Body of pancreas (tissue), 4 donors: ENCODE measurements around the gene ALG12. TPM values are rescaled to one million over a fixed set of nuclear protein-coding genes. Genes with fewer than 3 reads are reported as not detected.

ENCODE experiments used
- ATAC-seq: fragments of 150-250 bp; one replicate; pipeline ENCODE4 v1.9.1; 2016
- DNase-seq, 4 donors: peaks; one replicate each; pipeline ENCODE4 v3.0.0-alpha.2; 2019
- H3K27ac ChIP-seq, 4 donors: fragments of 200-600 bp; sonication (generic); 1 replicate in 3 of 4; 2 replicates in 1 of 4; pipeline versions ENCODE4 v1.5.1 to v1.6.1; 2016 to 2019; ENCODE audit warnings: mild to moderate bottlenecking in 1 of 4, mixed read lengths in 1 of 4, moderate library complexity in 1 of 4
- H3K27me3 ChIP-seq, 2 donors: fragments of 200-600 bp; sonication (generic); one replicate each; pipeline ENCODE4 v1.6.0; 2016; ENCODE audit warnings: mild to moderate bottlenecking in 1 of 2
- H3K36me3 ChIP-seq, 2 donors: fragments of 200-600 bp; sonication (generic); replicated peaks in 1 of 2; 2 replicates each; pipeline ENCODE4 v1.5.1; 2016; ENCODE audit warnings: low read depth in 2 of 2; ENCODE audit not compliant: insufficient read depth in 1 of 2
- H3K4me1 ChIP-seq: fragments of 200-600 bp; sonication (generic); one replicate; pipeline ENCODE4 v1.6.0; 2016
- H3K4me3 ChIP-seq, 2 donors: fragments of 200-600 bp; sonication (generic); 1 replicate in 1 of 2; 2 replicates in 1 of 2; pipeline ENCODE4 v1.5.1; 2016 to 2019
- H3K9me3 ChIP-seq, 3 donors: fragments of 200-600 bp; sonication (generic); 1 replicate in 2 of 3; 2 replicates in 1 of 3; pipeline ENCODE4 v1.5.1; 2016
- CTCF ChIP-seq, 7 experiments: fragments of 450-650 bp in 4 of 7; fragments of 200-600 bp in 3 of 7; sonication (generic) in 3 of 7; IDR thresholded peaks; one replicate each; pipeline ENCODE4 v1.5.1; 2016 to 2019; ENCODE audit warnings: antibody characterized with exemption in 7 of 7
- POLR2A ChIP-seq, 3 donors: fragments of 450-650 bp; IDR thresholded peaks; one replicate each; pipeline ENCODE4 v1.6.1; 2016; ENCODE audit warnings: antibody characterized with exemption in 3 of 3, mild to moderate bottlenecking in 2 of 3
- WGBS, 2 donors: methylation state at CpG; one replicate each; pipeline ENCODE4 v1.1.5; 2017; 5-methylcytosine and 5-hydroxymethylcytosine counted together
- intact Hi-C: fragments of 100-400 bp; cut with DNase I; formaldehyde crosslinking; loops from one replicate; pipeline ENCODE4 v1.15.1; 2023
- total RNA-seq, 2 donors: library from RNA; depleted of rRNA; stranded (reverse); fragments of >200 nt; gene quantifications; one replicate each; pipeline ENCODE4 v1.1.0, GENCODE V29; 2016

ALG12 gene
- total RNA-seq, 2 donors from 2014 or later: 16.2 to 17.9 TPM

GRCh38 chr22:49869845-49870712 lies 48.2 kb downstream of the ALG12 start:
- TF ChIP-seq CTCF (IDR thresholded peaks at IDR 0.05): no peak
- Histone ChIP-seq H3K9me3 (no peaks in the 10 kb centered on the region), H3K4me1 (no peaks in the 10 kb centered on the region), H3K27me3 (no peaks in the 10 kb centered on the region), H3K27ac (no peak overlapping the region), H3K36me3 (no peaks in the 10 kb centered on the region), H3K4me3 (no peak overlapping the region)
- DNase-seq (no peak), ATAC-seq (no peak)
- 87 to 95% methylated on average over 13 to 14 of the region's 14 CpGs for WGBS, 2 donors
- intact Hi-C loops: no loop called here

GRCh38 chr22:49869086-49869830 lies 49.0 kb downstream of the ALG12 start:
- TF ChIP-seq CTCF (IDR thresholded peaks at IDR 0.05) (no peak), POLR2A (IDR thresholded peaks at IDR 0.05) (no peak)
- Histone ChIP-seq H3K27me3 (no peaks in the 10 kb centered on the region), H3K4me1 (no peaks in the 10 kb centered on the region), H3K9me3 (no peaks in the 10 kb centered on the region), H3K4me3 (no peak overlapping the region), H3K27ac (no peak overlapping the region), H3K36me3 (no peaks in the 10 kb centered on the region)
- ATAC-seq (no peak), DNase-seq (peak in 1 of 4 donors; percentile 7)
- intact Hi-C loops: no loop called here
- WGBS, 2 donors: 91 to 94% methylated on average over 16 to 17 of the region's 17 CpGs

- H3K4me1 ChIP-seq: no peaks in the 10 kb centered on the region
- TF ChIP-seq POLR2A (IDR thresholded peaks at IDR 0.05) (no peak), CTCF (IDR thresholded peaks at IDR 0.05) (no peak)
- no peaks in the 10 kb centered on the region for H3K36me3 ChIP-seq
- no peaks in the 10 kb centered on the region for H3K27me3 ChIP-seq
- no peaks in the 10 kb centered on the region for H3K9me3 ChIP-seq
- DNase-seq (no peak), ATAC-seq (no peak)
- H3K4me3 ChIP-seq: no peak overlapping the region
- H3K27ac ChIP-seq: no peak overlapping the region
- intact Hi-C loops: no loop called here
- 91 to 98% methylated on average over 18 of the region's 18 CpGs for WGBS, 2 donors
Measured at GRCh38 chr22:49867303-49868265, 50.7 kb downstream of the ALG12 start.

GRCh38 chr22:49866646-49867045 lies 51.6 kb downstream of the ALG12 start:
- DNase-seq (no peak), ATAC-seq (no peak)
- intact Hi-C loops: no loop called here
- Histone ChIP-seq H3K36me3 (no peaks in the 10 kb centered on the region), H3K9me3 (no peaks in the 10 kb centered on the region), H3K27ac (no peak overlapping the region), H3K4me1 (no peaks in the 10 kb centered on the region), H3K27me3 (no peaks in the 10 kb centered on the region), H3K4me3 (no peak overlapping the region)
- TF ChIP-seq POLR2A (IDR thresholded peaks at IDR 0.05): no peak
- no peak for TF ChIP-seq CTCF (IDR thresholded peaks at IDR 0.05)
- 94% methylated on average over 8 of the region's 8 CpGs for WGBS, 2 donors
